CD4-positive, CD25-positive, alpha-beta regulatory T cell (primary cell): ENCODE measurements around the gene GRPEL1. TPM values are rescaled to one million over a fixed set of nuclear protein-coding genes. Genes with fewer than 3 reads are reported as not detected.
A peak's percentile ranks its signal among the peaks of the same experiment; 100 is the strongest.

Experiments
- ATAC-seq, 2 donors: fragments of 150-1000 bp; cut with Tn5 transposase; one replicate each; pipeline ENCODE4 v1.10.0; 2021; ENCODE audit warnings: low read depth in 2 of 2, moderate number of reproducible peaks in 2 of 2, moderate library complexity in 1 of 2
- DNase-seq, 3 donors: peaks; one replicate each; pipeline versions ENCODE4 v3.0.0 to v3.0.0-alpha.2; 2012 to 2022; ENCODE audit warnings: mixed read lengths in 1 of 3
- H3K27ac ChIP-seq: one replicate; pipeline ENCODE4 v1.7.0; 2013; ENCODE audit warnings: mild to moderate bottlenecking, low read length; ENCODE audit not compliant: insufficient read depth, poor library complexity, severe bottlenecking
- H3K27me3 ChIP-seq: one replicate; pipeline ENCODE4 v1.7.0; 2013; ENCODE audit warnings: low read length; ENCODE audit not compliant: control insufficient read depth, insufficient read depth
- H3K36me3 ChIP-seq: one replicate; pipeline ENCODE4 v1.7.0; 2013; ENCODE audit warnings: mild to moderate bottlenecking, low read length, moderate library complexity; ENCODE audit not compliant: control insufficient read depth, insufficient read depth
- H3K4me1 ChIP-seq: 2 replicates; pipeline ENCODE4 v1.7.0; 2013; ENCODE audit warnings: mild to moderate bottlenecking, low read length; ENCODE audit not compliant: insufficient read depth, control insufficient read depth, poor library complexity, severe bottlenecking
- H3K4me3 ChIP-seq: one replicate; pipeline ENCODE4 v1.7.0; 2013; ENCODE audit warnings: low read depth, mild to moderate bottlenecking, low read length, moderate library complexity
- H3K9me3 ChIP-seq, 2 experiments: 1 replicate in 1 of 2; 2 replicates in 1 of 2; pipeline ENCODE4 v1.7.0; 2013; ENCODE audit warnings: low read length in 2 of 2, mild to moderate bottlenecking in 1 of 2, moderate library complexity in 1 of 2; ENCODE audit not compliant: control insufficient read depth in 2 of 2
- H3K27ac Mint-ChIP-seq, 3 donors: one replicate each; pipeline ENCODE4 v1.8.0; 2020 to 2022; ENCODE audit warnings: mild to moderate bottlenecking in 3 of 3, mixed read lengths in 3 of 3, moderate library complexity in 2 of 3
- H3K27me3 Mint-ChIP-seq: one replicate; pipeline ENCODE4 v1.8.0; 2022; ENCODE audit warnings: mild to moderate bottlenecking, mixed read lengths
- H3K36me3 Mint-ChIP-seq: one replicate; pipeline ENCODE4 v1.8.0; 2020; ENCODE audit warnings: mixed read lengths
- H3K4me1 Mint-ChIP-seq, 4 donors: one replicate each; pipeline ENCODE4 v1.8.0; 2020 to 2022; ENCODE audit warnings: mixed read lengths in 4 of 4, mild to moderate bottlenecking in 1 of 4
- H3K4me3 Mint-ChIP-seq, 4 donors: one replicate each; pipeline ENCODE4 v1.8.0; 2020 to 2022; ENCODE audit warnings: mild to moderate bottlenecking in 4 of 4, mixed read lengths in 4 of 4, moderate library complexity in 3 of 4
- H3K9me3 Mint-ChIP-seq, 7 donors: one replicate each; pipeline ENCODE4 v1.8.0; 2020 to 2022; ENCODE audit warnings: mixed read lengths in 7 of 7, mild to moderate bottlenecking in 3 of 7, moderate library complexity in 2 of 7
- polyA plus RNA-seq, 4 donors: library from polyadenylated mRNA; unstranded; fragments of 300-500 nt; fragmentation: Illumina TruSeq; gene quantifications; one replicate each; pipeline ENCODE4 v1.2.3, GENCODE V29; 2021
- total RNA-seq: library from RNA; stranded (reverse); gene quantifications from one replicate; pipeline ENCODE4 v1.2.3, GENCODE V29; 2022

Gene GRPEL1
- total and polyA plus RNA-seq, 5 donors from 2014 or later: 43.6 to 62.4 (median 50.5) TPM

DNA sequence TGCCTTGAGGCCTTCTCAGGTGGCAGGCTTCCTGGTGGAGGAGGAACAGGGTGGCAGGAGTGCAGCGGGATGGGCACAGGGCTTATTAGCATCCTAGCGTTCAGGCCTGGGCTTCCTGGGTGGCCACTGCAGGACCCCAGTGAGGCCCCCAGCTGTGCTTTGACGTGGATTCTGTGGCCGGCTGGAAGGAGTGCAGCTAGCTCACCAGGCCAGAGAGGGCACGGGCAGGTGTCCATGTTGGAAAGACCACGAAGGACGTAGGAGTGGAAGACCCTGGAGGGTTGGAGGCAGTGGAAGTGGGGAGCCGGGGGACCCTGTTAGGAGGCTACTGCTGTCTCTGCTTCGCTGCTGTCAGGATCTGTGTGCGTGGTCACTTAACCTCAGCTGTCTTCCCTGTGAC is 37.9 kb downstream of the GRPEL1 start:
- H3K4me3 Mint-ChIP-seq: no peak overlapping the region
- Histone ChIP-seq H3K9me3 (no peaks in the 10 kb centered on the region), H3K4me1 (no peaks in the 10 kb centered on the region), H3K36me3 (peaks cover 72% of the 10 kb centered on the region), H3K27ac (no peak overlapping the region), H3K4me3 (no peak overlapping the region), H3K27me3 (no peaks in the 10 kb centered on the region)
- no peak overlapping the region for H3K27ac Mint-ChIP-seq
- peaks cover 0 to 5% (median 2%) of the 10 kb centered on the region in 4 donors for H3K4me1 Mint-ChIP-seq
- DNase-seq (no peak), ATAC-seq (no peak)
- no peaks in the 10 kb centered on the region for H3K9me3 Mint-ChIP-seq
- peaks cover 38% of the 10 kb centered on the region for H3K36me3 Mint-ChIP-seq
- peaks cover 4% of the 10 kb centered on the region for H3K27me3 Mint-ChIP-seq

DNA sequence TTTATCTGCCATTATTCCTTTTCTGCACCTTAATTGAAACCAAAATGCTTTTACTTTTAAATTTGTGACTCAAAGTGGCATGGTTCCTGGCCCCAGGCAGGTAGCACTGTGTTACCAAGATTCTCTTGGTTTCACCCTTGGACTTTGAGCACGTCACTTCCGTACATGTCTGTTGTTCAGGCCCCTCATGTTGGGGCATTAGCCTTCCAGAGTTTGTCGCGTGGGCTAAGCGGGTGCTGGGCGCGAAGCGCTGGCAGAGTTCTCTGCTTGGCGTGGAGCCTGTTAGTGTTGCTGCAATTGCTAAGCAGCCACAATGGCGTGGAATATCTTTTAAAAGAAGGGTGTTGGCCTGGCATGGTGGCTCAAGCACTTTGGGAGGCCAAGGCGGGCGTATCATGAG is 38.7 kb downstream of the GRPEL1 start:
- H3K27ac Mint-ChIP-seq: no peak overlapping the region
- peaks cover 0 to 5% (median 2%) of the 10 kb centered on the region in 4 donors for H3K4me1 Mint-ChIP-seq
- no peaks in the 10 kb centered on the region for H3K4me1 ChIP-seq
- H3K4me3 ChIP-seq: no peak overlapping the region
- no peaks in the 10 kb centered on the region for H3K9me3 Mint-ChIP-seq
- DNase-seq (no peak), ATAC-seq (no peak)
- peaks cover 79% of the 10 kb centered on the region for H3K36me3 ChIP-seq
- H3K4me3 Mint-ChIP-seq: no peak overlapping the region
- no peaks in the 10 kb centered on the region for H3K9me3 ChIP-seq
- H3K27me3 Mint-ChIP-seq: peaks cover 4% of the 10 kb centered on the region
- H3K27me3 ChIP-seq: no peaks in the 10 kb centered on the region
- peaks cover 44% of the 10 kb centered on the region for H3K36me3 Mint-ChIP-seq
- no peak overlapping the region for H3K27ac ChIP-seq

- H3K36me3 ChIP-seq: peaks cover 90% of the 10 kb centered on the region
- Mint-ChIP-seq H3K27ac (peak overlapping the region in 2 of 3 donors; percentile 46 to 73), H3K36me3 (peaks cover 44% of the 10 kb centered on the region), H3K9me3 (no peaks in the 10 kb centered on the region), H3K27me3 (peaks cover 4% of the 10 kb centered on the region), H3K4me3 (peak overlapping the region in 1 of 4 donors; percentile 32), H3K4me1 (peaks cover 0 to 5% (median 2%) of the 10 kb centered on the region in 4 donors)
- ATAC-seq (no peak), DNase-seq (no peak)
- no peak overlapping the region for H3K27ac ChIP-seq
- no peaks in the 10 kb centered on the region for H3K4me1 ChIP-seq
- no peaks in the 10 kb centered on the region for H3K27me3 ChIP-seq
- no peak overlapping the region for H3K4me3 ChIP-seq
- no peaks in the 10 kb centered on the region for H3K9me3 ChIP-seq
Measured at GRCh38 chr4:7027913-7028312, 40.0 kb downstream of the GRPEL1 start.

- no peak overlapping the region for H3K27ac Mint-ChIP-seq
- no peak overlapping the region for H3K4me3 ChIP-seq
- H3K4me1 Mint-ChIP-seq: peaks cover 0 to 5% (median 2%) of the 10 kb centered on the region in 4 donors
- peaks cover 4% of the 10 kb centered on the region for H3K27me3 Mint-ChIP-seq
- no peaks in the 10 kb centered on the region for H3K27me3 ChIP-seq
- H3K9me3 ChIP-seq: no peaks in the 10 kb centered on the region
- peaks cover 90% of the 10 kb centered on the region for H3K36me3 ChIP-seq
- ATAC-seq (no peak), DNase-seq (no peak)
- no peak overlapping the region for H3K27ac ChIP-seq
- H3K36me3 Mint-ChIP-seq: peaks cover 42% of the 10 kb centered on the region
- H3K9me3 Mint-ChIP-seq: no peaks in the 10 kb centered on the region
- no peak overlapping the region for H3K4me3 Mint-ChIP-seq
- H3K4me1 ChIP-seq: no peaks in the 10 kb centered on the region
Measured at GRCh38 chr4:7027284-7027683, 40.6 kb downstream of the GRPEL1 start.

GRCh38 chr4:7026107-7026506 is 41.8 kb downstream of the GRPEL1 start:
- H3K36me3 Mint-ChIP-seq: peaks cover 39% of the 10 kb centered on the region
- DNase-seq: no peak

DNA sequence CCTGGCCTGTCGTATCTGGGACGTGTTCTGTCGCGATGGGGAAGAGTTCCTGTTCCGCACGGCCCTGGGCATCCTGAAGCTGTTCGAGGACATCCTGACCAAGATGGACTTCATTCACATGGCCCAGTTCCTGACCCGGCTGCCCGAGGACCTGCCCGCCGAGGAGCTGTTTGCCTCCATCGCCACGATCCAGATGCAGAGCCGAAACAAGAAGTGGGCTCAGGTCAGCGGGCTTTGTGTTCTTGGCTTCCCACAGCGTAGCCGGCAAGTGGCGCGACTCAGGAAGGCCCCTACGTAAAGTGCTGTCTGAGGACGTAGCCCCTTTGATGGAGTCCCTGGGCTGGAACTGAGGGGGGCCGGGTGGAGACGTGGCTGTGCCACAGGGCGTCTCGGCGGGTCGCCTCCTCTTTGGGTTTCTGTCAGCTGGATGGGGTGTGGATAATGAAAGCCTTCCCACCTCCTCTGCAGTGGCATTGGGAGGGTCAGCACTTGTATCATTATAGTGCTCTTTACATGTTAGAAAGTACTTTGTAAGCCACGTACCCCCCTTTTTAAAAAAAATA is 42.7 kb downstream of the GRPEL1 start:
- peaks cover 0 to 2% (median under 1%) of the 10 kb centered on the region in 4 donors for H3K4me1 Mint-ChIP-seq
- H3K4me1 ChIP-seq: no peaks in the 10 kb centered on the region
- ATAC-seq: no peak
- peaks cover 37% of the 10 kb centered on the region for H3K36me3 Mint-ChIP-seq
- H3K4me3 ChIP-seq: no peak overlapping the region
- H3K27ac ChIP-seq: no peak overlapping the region
- no peaks in the 10 kb centered on the region for H3K27me3 Mint-ChIP-seq
- H3K4me3 Mint-ChIP-seq: no peak overlapping the region
- no peaks in the 10 kb centered on the region for H3K27me3 ChIP-seq
- H3K27ac Mint-ChIP-seq: no peak overlapping the region
- DNase-seq: no peak
- peaks cover 89% of the 10 kb centered on the region for H3K36me3 ChIP-seq
- no peaks in the 10 kb centered on the region for H3K9me3 ChIP-seq
- no peaks in the 10 kb centered on the region for H3K9me3 Mint-ChIP-seq

More at GRCh38 chr4:7026107-7026506, 41.8 kb downstream of the GRPEL1 start:
- Histone ChIP-seq H3K4me1 (no peaks in the 10 kb centered on the region), H3K4me3 (no peak overlapping the region), H3K36me3 (peaks cover 91% of the 10 kb centered on the region), H3K27me3 (no peaks in the 10 kb centered on the region), H3K27ac (no peak overlapping the region), H3K9me3 (no peaks in the 10 kb centered on the region)
- no peak for ATAC-seq
- Mint-ChIP-seq H3K4me3 (no peak overlapping the region), H3K9me3 (no peaks in the 10 kb centered on the region), H3K4me1 (peaks cover 0 to 5% (median 2%) of the 10 kb centered on the region in 4 donors), H3K27ac (no peak overlapping the region), H3K27me3 (peaks cover 4% of the 10 kb centered on the region)

- H3K4me3 Mint-ChIP-seq: no peak overlapping the region
- no peak overlapping the region for H3K27ac Mint-ChIP-seq
- DNase-seq: no peak
- Histone ChIP-seq H3K36me3 (peaks cover 82% of the 10 kb centered on the region), H3K4me3 (no peak overlapping the region), H3K27me3 (no peaks in the 10 kb centered on the region), H3K9me3 (no peaks in the 10 kb centered on the region), H3K27ac (no peak overlapping the region), H3K4me1 (no peaks in the 10 kb centered on the region)
- ATAC-seq: no peak
- H3K4me1 Mint-ChIP-seq: peaks cover 0 to 2% (median under 1%) of the 10 kb centered on the region in 4 donors
- H3K9me3 Mint-ChIP-seq: no peaks in the 10 kb centered on the region
- no peaks in the 10 kb centered on the region for H3K27me3 Mint-ChIP-seq
- H3K36me3 Mint-ChIP-seq: peaks cover 37% of the 10 kb centered on the region
Measured at GRCh38 chr4:7024336-7024890, 43.5 kb downstream of the GRPEL1 start.

- H3K36me3 Mint-ChIP-seq: peaks cover 33% of the 10 kb centered on the region
- H3K4me1 ChIP-seq: no peaks in the 10 kb centered on the region
Measured at GRCh38 chr4:7023901-7024300, 44.0 kb downstream of the GRPEL1 start.

More at GRCh38 chr4:7023901-7024300, 44.0 kb downstream of the GRPEL1 start:
- ATAC-seq (no peak), DNase-seq (no peak)
- peaks cover 82% of the 10 kb centered on the region for H3K36me3 ChIP-seq
- no peak overlapping the region for H3K4me3 ChIP-seq
- Mint-ChIP-seq H3K9me3 (no peaks in the 10 kb centered on the region), H3K27ac (no peak overlapping the region), H3K4me1 (peaks cover 0 to 2% (median under 1%) of the 10 kb centered on the region in 4 donors), H3K4me3 (no peak overlapping the region), H3K27me3 (no peaks in the 10 kb centered on the region)
- no peaks in the 10 kb centered on the region for H3K27me3 ChIP-seq
- no peak overlapping the region for H3K27ac ChIP-seq
- H3K9me3 ChIP-seq: no peaks in the 10 kb centered on the region
